ENCODE results near the gene KLRF1.
A peak's percentile ranks its signal among the peaks of the same experiment; 100 is the strongest.

KLRF1 gene

DNA sequence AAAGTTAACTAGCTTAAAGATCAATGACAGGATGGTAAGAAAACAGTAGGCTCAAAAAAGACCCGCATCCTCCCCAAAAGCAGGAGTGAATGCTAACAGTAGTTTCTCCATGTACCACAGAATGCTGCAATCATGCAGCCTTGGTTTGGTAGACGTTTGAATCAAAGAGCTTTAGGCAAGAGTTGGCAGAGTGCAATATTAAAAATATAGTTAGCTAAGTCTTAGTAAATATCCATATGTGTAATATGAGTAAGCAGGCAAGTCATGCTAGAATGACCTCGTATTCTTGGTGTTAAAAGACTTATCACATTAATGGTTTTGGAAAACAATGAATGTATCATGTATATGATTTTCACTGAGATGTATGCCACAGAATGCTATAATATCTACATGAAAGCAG is 18.8 kb upstream of the KLRF1 start:
- FAIRE-seq = no peak
- no peak for DNase-seq (ENCODE audit: insufficient read length, low spot score)

DNA sequence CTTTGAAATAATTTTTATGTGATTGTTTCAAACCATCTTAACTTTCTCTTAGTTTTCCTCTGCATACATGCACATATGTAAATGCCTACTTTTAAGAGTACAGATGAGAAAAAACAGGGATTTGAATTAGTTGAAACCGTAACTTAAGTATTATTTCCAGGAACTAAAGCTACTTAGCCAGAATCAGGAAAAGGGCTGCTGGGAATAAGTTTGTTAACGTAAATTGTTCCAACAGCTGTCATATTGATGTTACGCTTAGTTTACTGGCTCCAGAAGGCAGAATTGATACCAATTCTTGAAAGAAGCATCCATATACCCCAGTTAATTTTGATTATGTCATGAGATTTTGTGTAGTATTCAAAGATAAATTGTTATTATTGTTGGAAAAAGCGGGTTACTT is 17.9 kb upstream of the KLRF1 start:
- DNase-seq (ENCODE audit: insufficient read length, low spot score) (no peak), FAIRE-seq (no peak)

DNA sequence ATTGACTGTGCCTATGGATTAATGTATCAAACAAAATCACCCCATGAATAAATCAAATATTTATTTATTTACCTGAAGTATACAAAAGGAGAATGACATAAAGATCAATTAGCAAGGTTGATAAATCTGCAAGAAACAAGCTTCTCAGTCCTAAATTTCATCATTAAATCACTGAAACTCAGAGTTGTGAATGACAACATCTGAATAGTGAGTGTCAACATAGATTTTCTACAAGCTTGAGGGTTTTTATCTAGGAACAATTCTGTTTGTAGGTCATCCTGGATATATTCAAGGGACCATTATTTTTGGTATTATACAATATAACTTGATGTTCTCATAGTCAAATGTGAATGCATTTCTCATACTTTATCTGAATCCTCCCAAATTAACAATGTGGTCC is 17.4 kb upstream of the KLRF1 start:
- FAIRE-seq = peak; percentile 47
- DNase-seq (ENCODE audit: insufficient read length, low spot score) = no peak

- DNase-seq (ENCODE audit: insufficient read length, low spot score) = no peak
- FAIRE-seq = no peak
Measured at GRCh38 chr12:9810671-9811070, 16.6 kb upstream of the KLRF1 start.

GRCh38 chr12:9811621-9812020 is 15.7 kb upstream of the KLRF1 start:
- FAIRE-seq (no peak), DNase-seq (ENCODE audit: insufficient read length, low spot score) (no peak)

- DNase-seq (ENCODE audit: insufficient read length, low spot score) = peak; percentile 87
- peak; percentile 90 for FAIRE-seq
Measured at GRCh38 chr12:9813821-9814798, 13.2 kb upstream of the KLRF1 start.

DNA sequence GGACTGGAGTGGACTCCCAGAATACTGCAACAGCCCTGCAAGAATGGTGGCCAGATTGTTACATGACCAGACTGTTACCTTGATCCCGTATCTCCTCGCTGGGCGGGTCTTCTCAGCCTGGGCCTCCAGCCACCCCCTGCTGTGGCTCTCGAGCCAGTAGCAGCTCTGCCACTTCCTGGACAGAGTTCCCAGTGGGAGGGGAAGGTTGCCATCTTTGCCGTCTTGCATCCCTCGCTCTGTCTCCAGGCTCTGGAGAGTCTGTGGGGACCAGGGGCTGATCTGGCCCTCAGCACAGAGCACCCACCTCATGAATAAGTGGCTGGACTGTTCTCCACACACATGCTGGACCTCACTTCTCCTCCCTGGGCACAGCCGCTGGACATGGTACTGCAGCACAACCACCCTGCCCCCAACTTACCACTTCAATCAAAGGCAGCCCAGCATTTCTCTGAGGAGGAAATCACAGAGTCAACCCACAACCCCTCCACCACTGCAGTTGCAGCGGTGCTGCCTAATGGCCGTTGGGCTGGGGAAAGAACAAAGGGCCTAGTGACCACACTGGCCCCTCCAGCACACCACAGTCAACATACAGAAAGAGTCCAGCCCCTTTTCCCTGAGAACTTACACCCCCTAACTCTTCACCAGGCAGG is 6.9 kb upstream of the KLRF1 start:
- FAIRE-seq = no peak
- no peak for DNase-seq (ENCODE audit: insufficient read length, low spot score)

- no peak for FAIRE-seq
- no peak for DNase-seq (ENCODE audit: insufficient read length, low spot score)
Measured at GRCh38 chr12:9829483-9829882, 2.2 kb downstream of the KLRF1 start.

- no peak for DNase-seq (ENCODE audit: insufficient read length, low spot score)
- FAIRE-seq = no peak
Measured at GRCh38 chr12:9829982-9830381, 2.7 kb downstream of the KLRF1 start.

- peak; percentile 4 for FAIRE-seq
- DNase-seq (ENCODE audit: insufficient read length, low spot score) = no peak
Measured at GRCh38 chr12:9831720-9832119, 4.4 kb downstream of the KLRF1 start.

DNA sequence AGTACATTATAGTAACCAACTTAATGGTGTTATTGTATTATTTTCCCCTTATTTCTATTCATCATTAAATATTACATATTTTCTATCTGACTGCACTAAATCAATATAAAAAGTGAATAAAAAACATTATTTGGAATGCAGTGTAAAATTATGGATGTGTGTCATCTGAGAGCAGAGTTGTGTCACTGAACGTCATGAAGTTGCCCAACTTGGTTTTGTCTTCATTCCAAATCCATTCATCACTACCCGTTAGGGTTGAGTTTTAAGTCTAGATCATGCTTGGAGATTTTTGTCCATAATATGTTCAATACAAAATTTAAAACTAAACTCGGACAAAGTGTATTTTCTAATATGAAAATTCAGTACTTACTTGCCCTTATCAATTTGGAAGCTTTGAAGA is 16.1 kb downstream of the KLRF1 start:
- no peak for FAIRE-seq

GRCh38 chr12:9848899-9849298 is 21.6 kb downstream of the KLRF1 start:
- no peak for FAIRE-seq
- DNase-seq (ENCODE audit: insufficient read length, low spot score) = no peak

More for the DNA sequence above, 16.1 kb downstream of the KLRF1 start:
- no peak for DNase-seq (ENCODE audit: insufficient read length, low spot score)

DNA sequence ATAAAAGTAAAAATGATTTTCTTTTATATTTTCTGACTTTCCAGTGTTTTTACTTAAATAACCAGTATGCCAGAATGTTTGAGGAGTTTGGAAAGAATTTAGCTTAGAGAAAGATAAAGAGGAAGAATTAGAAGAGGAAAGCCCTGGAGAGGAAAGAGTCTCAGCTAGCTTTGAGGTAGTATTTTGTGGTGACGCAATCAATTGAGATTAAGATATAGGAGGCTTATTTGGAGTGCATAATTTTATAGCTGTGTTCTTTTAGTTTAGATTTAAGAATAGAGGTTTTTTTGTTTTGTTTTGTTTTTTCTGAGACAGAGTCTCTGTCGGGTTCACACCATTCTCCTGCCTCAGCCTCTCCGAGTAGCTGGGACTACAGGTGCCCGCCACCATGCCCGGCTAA is 23.8 kb downstream of the KLRF1 start:
- FAIRE-seq = no peak
- DNase-seq (ENCODE audit: insufficient read length, low spot score) = no peak

GRCh38 chr12:9851927-9852326 is 24.6 kb downstream of the KLRF1 start:
- FAIRE-seq = no peak
- no peak for DNase-seq (ENCODE audit: insufficient read length, low spot score)

DNA sequence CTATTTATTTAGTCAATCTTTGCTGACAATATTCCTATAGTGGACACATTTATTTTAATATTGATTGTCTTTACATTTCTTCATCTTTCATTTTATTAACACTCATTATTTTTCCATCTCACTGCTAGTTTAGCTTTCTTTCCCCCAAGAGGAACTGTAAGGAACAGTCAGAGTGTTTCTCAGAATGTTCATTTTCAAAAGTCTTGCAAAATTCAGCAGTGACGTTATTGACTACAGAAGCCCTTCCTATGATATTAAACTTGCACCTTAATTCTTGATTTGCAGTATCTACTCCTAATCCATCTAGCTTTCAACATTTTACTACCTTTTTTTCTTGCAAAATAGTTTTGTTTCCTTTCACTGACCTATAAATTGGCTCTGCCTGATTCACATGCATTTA is 28.9 kb downstream of the KLRF1 start:
- FAIRE-seq (no peak), DNase-seq (ENCODE audit: insufficient read length, low spot score) (no peak)

DNA sequence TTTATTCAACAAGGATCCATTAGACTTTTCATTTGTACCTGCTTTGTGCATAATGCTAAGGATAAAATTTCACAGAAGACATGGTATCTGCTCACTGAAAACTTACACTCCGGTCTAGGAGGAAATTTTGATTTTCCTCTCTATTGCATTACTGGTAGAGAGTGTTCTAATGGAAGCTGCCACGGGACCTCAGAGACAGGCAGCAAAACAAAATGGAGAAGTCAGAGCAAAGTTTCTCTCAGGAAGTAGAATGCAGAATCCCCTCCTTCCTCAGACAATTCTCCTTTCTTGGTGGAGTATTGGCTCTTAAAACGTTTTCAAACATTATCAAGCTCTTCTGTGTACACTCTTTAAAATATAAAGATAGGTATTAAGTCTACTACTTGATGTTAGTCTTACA is 29.6 kb downstream of the KLRF1 start:
- FAIRE-seq (no peak), DNase-seq (ENCODE audit: insufficient read length, low spot score) (no peak)

DNA sequence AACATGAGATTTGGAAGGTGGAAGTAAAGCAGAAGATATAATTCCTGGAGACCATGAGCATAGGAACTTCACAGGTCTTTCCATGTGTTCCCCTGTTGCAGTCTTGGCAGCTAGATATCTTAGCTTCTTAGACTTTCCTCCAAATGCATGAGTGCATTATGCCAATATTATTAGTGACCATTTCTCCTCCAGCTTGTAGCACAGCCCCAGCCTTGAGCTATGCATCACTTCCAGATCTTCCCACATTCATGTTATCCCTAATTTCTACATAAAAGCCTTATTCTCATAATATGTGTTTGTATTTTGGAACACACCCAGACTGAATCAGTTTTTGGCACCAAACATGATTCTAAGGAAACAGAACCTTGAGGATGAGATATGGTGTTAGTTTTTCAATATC is 30.9 kb downstream of the KLRF1 start:
- FAIRE-seq (no peak), DNase-seq (ENCODE audit: insufficient read length, low spot score) (no peak)

- FAIRE-seq = peak; percentile 78
Measured at GRCh38 chr12:9864913-9865675, 37.8 kb downstream of the KLRF1 start.

GRCh38 chr12:9866860-9867269 is 39.6 kb downstream of the KLRF1 start:
- FAIRE-seq = peak; percentile 69

More at GRCh38 chr12:9864913-9865675, 37.8 kb downstream of the KLRF1 start:
- DNase-seq (ENCODE audit: insufficient read length, low spot score) = no peak

GRCh38 chr12:9867531-9867930 is 40.2 kb downstream of the KLRF1 start:
- peak; percentile 70 for FAIRE-seq

More at GRCh38 chr12:9866860-9867269, 39.6 kb downstream of the KLRF1 start:
- DNase-seq (ENCODE audit: insufficient read length, low spot score) = no peak

DNA sequence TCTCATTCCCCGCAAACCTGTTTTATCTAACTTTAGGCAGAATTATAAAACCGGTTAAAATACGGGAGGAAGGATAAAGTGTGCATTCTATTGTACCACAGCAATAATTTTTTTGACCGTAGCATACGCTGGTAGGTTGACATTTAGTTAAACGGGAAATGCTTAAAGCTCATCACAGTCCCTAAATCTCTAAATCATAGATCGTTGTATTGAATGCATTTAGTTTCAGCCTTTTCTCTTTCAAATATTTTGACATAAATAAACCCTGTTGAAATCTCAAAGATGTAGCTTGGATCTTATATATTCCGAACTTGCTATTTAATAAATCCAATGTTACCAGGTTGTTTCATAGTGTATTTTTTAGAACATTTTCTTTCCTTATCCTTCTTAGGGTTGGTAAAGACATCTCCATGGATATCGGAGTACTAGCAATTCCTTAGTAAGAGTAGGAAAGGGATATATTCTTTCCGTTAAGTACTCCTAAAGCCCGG is 41.1 kb downstream of the KLRF1 start:
- FAIRE-seq (peak; percentile 77), DNase-seq (ENCODE audit: insufficient read length, low spot score) (no peak)

More at GRCh38 chr12:9867531-9867930, 40.2 kb downstream of the KLRF1 start:
- DNase-seq (ENCODE audit: insufficient read length, low spot score) = no peak

Data from GM19239 (cell line).